ENCODE measurements around the gene SGMS1.

Gene SGMS1

GRCh38 chr10:50349554-50349953, 274.2 kb downstream of the SGMS1 start:
- H4K91ac ChIP-seq (ENCODE audit: low read length) = no peak overlapping the region
- H2BK5ac ChIP-seq (ENCODE audit: low read depth, low read length, poor library complexity, severe bottlenecking) = no peak overlapping the region
- H3K18ac ChIP-seq (ENCODE audit: low read depth in 1 of 2, low read length in 2 of 2) = no peak overlapping the region
- no peak overlapping the region for H3K9ac ChIP-seq (ENCODE audit: low read length)
- peaks cover 22% of the 10 kb centered on the region for H3K79me1 ChIP-seq (replicated peaks; ENCODE audit: low read length, poor library complexity, severe bottlenecking)
- no peaks in the 10 kb centered on the region for H3K4me1 ChIP-seq (ENCODE audit: control insufficient read depth, insufficient read depth, low read depth, low read length)
- no peak overlapping the region for H2AFZ ChIP-seq (ENCODE audit: low read depth, low read length)
- no peaks in the 10 kb centered on the region for H3K27me3 ChIP-seq (ENCODE audit: control insufficient read depth in 1 of 2, insufficient read depth in 1 of 2, low read length in 2 of 2)
- no peak overlapping the region for H3K27ac ChIP-seq (ENCODE audit: low read length, poor library complexity, severe bottlenecking)
- no peak overlapping the region for H3K4me2 ChIP-seq (ENCODE audit: low read length, poor library complexity, severe bottlenecking)
- 89% methylated on average over 1 of the region's 1 CpG for WGBS
- no peak overlapping the region for H3K4ac ChIP-seq (ENCODE audit: low read depth in 1 of 2, low read length in 2 of 2)
- no peak overlapping the region for H3K4me3 ChIP-seq (ENCODE audit: insufficient read depth in 1 of 2, low read depth in 1 of 2, low read length in 2 of 2)
- no peak overlapping the region for H3K14ac ChIP-seq (ENCODE audit: low read length in 2 of 2)
- H2BK120ac ChIP-seq (ENCODE audit: low read depth, low read length) = no peak overlapping the region
- no peak overlapping the region for H2BK15ac ChIP-seq (ENCODE audit: low read depth, poor library complexity, severe bottlenecking)
- no peak overlapping the region for H3K23ac ChIP-seq (ENCODE audit: low read length in 2 of 2)
- no peak overlapping the region for H2BK12ac ChIP-seq (ENCODE audit: low read length in 2 of 2)
- peaks cover 0 to 3% of the 10 kb centered on the region in 2 experiments for H3K36me3 ChIP-seq (ENCODE audit: control insufficient read depth in 1 of 2, insufficient read depth in 2 of 2, low read depth in 1 of 2, low read length in 2 of 2)
- H2AK5ac ChIP-seq (ENCODE audit: low read length, severe bottlenecking) = no peak overlapping the region
- H4K8ac ChIP-seq (ENCODE audit: low read length) = no peak overlapping the region
- H3K9me3 ChIP-seq (ENCODE audit: control insufficient read depth, low read length) = peaks cover 11% of the 10 kb centered on the region
- no peak for DNase-seq

- no peak for DNase-seq
- Histone ChIP-seq H3K4ac (ENCODE audit: low read depth in 1 of 2, low read length in 2 of 2) (no peak overlapping the region), H2BK120ac (ENCODE audit: low read depth, low read length) (no peak overlapping the region), H3K79me1 (replicated peaks; ENCODE audit: low read length, poor library complexity, severe bottlenecking) (peaks cover 29% of the 10 kb centered on the region), H2BK12ac (ENCODE audit: low read length in 2 of 2) (no peak overlapping the region), H4K8ac (ENCODE audit: low read length) (no peak overlapping the region), H3K9me3 (ENCODE audit: control insufficient read depth, low read length) (peaks cover 11% of the 10 kb centered on the region), H3K4me3 (ENCODE audit: insufficient read depth in 1 of 2, low read depth in 1 of 2, low read length in 2 of 2) (no peak overlapping the region), H2BK5ac (ENCODE audit: low read depth, low read length, poor library complexity, severe bottlenecking) (no peak overlapping the region), H3K18ac (ENCODE audit: low read depth in 1 of 2, low read length in 2 of 2) (no peak overlapping the region), H3K27me3 (ENCODE audit: control insufficient read depth in 1 of 2, insufficient read depth in 1 of 2, low read length in 2 of 2) (no peaks in the 10 kb centered on the region), H2AFZ (ENCODE audit: low read depth, low read length) (no peak overlapping the region), H4K91ac (ENCODE audit: low read length) (no peak overlapping the region), H2BK15ac (ENCODE audit: low read depth, poor library complexity, severe bottlenecking) (no peak overlapping the region), H3K4me1 (ENCODE audit: control insufficient read depth, insufficient read depth, low read depth, low read length) (no peaks in the 10 kb centered on the region), H3K9ac (ENCODE audit: low read length) (no peak overlapping the region), H3K27ac (ENCODE audit: low read length, poor library complexity, severe bottlenecking) (no peak overlapping the region), H3K4me2 (ENCODE audit: low read length, poor library complexity, severe bottlenecking) (no peak overlapping the region), H2AK5ac (ENCODE audit: low read length, severe bottlenecking) (no peak overlapping the region), H3K14ac (ENCODE audit: low read length in 2 of 2) (no peak overlapping the region), H3K23ac (ENCODE audit: low read length in 2 of 2) (no peak overlapping the region), H3K36me3 (ENCODE audit: control insufficient read depth in 1 of 2, insufficient read depth in 2 of 2, low read depth in 1 of 2, low read length in 2 of 2) (peaks cover 8 to 19% of the 10 kb centered on the region in 2 experiments)
- 91% methylated on average over 1 of the region's 1 CpG for WGBS
Measured at GRCh38 chr10:50347394-50347802, 276.4 kb downstream of the SGMS1 start.

GRCh38 chr10:50346942-50347341, 276.8 kb downstream of the SGMS1 start:
- H3K23ac ChIP-seq (ENCODE audit: low read length in 2 of 2) = no peak overlapping the region
- no peak for DNase-seq
- no peak overlapping the region for H2BK12ac ChIP-seq (ENCODE audit: low read length in 2 of 2)
- H2BK5ac ChIP-seq (ENCODE audit: low read depth, low read length, poor library complexity, severe bottlenecking) = no peak overlapping the region
- no peak overlapping the region for H3K14ac ChIP-seq (ENCODE audit: low read length in 2 of 2)
- H3K4me3 ChIP-seq (ENCODE audit: insufficient read depth in 1 of 2, low read depth in 1 of 2, low read length in 2 of 2) = no peak overlapping the region
- H3K9me3 ChIP-seq (ENCODE audit: control insufficient read depth, low read length) = peaks cover 11% of the 10 kb centered on the region
- H3K36me3 ChIP-seq (ENCODE audit: control insufficient read depth in 1 of 2, insufficient read depth in 2 of 2, low read depth in 1 of 2, low read length in 2 of 2) = peaks cover 8 to 22% of the 10 kb centered on the region in 2 experiments
- no peak overlapping the region for H2BK15ac ChIP-seq (ENCODE audit: low read depth, poor library complexity, severe bottlenecking)
- H2AK5ac ChIP-seq (ENCODE audit: low read length, severe bottlenecking) = no peak overlapping the region
- no peaks in the 10 kb centered on the region for H3K27me3 ChIP-seq (ENCODE audit: control insufficient read depth in 1 of 2, insufficient read depth in 1 of 2, low read length in 2 of 2)
- H2BK120ac ChIP-seq (ENCODE audit: low read depth, low read length) = no peak overlapping the region
- no peaks in the 10 kb centered on the region for H3K4me1 ChIP-seq (ENCODE audit: control insufficient read depth, insufficient read depth, low read depth, low read length)
- no peak overlapping the region for H4K91ac ChIP-seq (ENCODE audit: low read length)
- no peak overlapping the region for H3K18ac ChIP-seq (ENCODE audit: low read depth in 1 of 2, low read length in 2 of 2)
- H3K79me1 ChIP-seq (replicated peaks; ENCODE audit: low read length, poor library complexity, severe bottlenecking) = peaks cover 26% of the 10 kb centered on the region
- H3K27ac ChIP-seq (ENCODE audit: low read length, poor library complexity, severe bottlenecking) = no peak overlapping the region
- 81% methylated on average over 2 of the region's 2 CpGs for WGBS
- H3K4ac ChIP-seq (ENCODE audit: low read depth in 1 of 2, low read length in 2 of 2) = no peak overlapping the region
- no peak overlapping the region for H2AFZ ChIP-seq (ENCODE audit: low read depth, low read length)
- H3K4me2 ChIP-seq (ENCODE audit: low read length, poor library complexity, severe bottlenecking) = no peak overlapping the region
- H4K8ac ChIP-seq (ENCODE audit: low read length) = no peak overlapping the region
- H3K9ac ChIP-seq (ENCODE audit: low read length) = no peak overlapping the region

GRCh38 chr10:50345545-50345944, 278.2 kb downstream of the SGMS1 start:
- Histone ChIP-seq H3K36me3 (ENCODE audit: control insufficient read depth in 1 of 2, insufficient read depth in 2 of 2, low read depth in 1 of 2, low read length in 2 of 2) (peaks cover 8 to 25% of the 10 kb centered on the region in 2 experiments), H3K14ac (ENCODE audit: low read length in 2 of 2) (no peak overlapping the region), H3K27me3 (ENCODE audit: control insufficient read depth in 1 of 2, insufficient read depth in 1 of 2, low read length in 2 of 2) (no peaks in the 10 kb centered on the region), H2BK12ac (ENCODE audit: low read length in 2 of 2) (no peak overlapping the region), H3K79me1 (replicated peaks; ENCODE audit: low read length, poor library complexity, severe bottlenecking) (peaks cover 22% of the 10 kb centered on the region), H3K9ac (ENCODE audit: low read length) (no peak overlapping the region), H4K8ac (ENCODE audit: low read length) (no peak overlapping the region), H3K4me1 (ENCODE audit: control insufficient read depth, insufficient read depth, low read depth, low read length) (no peaks in the 10 kb centered on the region), H3K9me3 (ENCODE audit: control insufficient read depth, low read length) (peaks cover 11% of the 10 kb centered on the region), H3K4me2 (ENCODE audit: low read length, poor library complexity, severe bottlenecking) (no peak overlapping the region), H2BK5ac (ENCODE audit: low read depth, low read length, poor library complexity, severe bottlenecking) (no peak overlapping the region), H2BK120ac (ENCODE audit: low read depth, low read length) (no peak overlapping the region), H2AFZ (ENCODE audit: low read depth, low read length) (no peak overlapping the region), H3K27ac (ENCODE audit: low read length, poor library complexity, severe bottlenecking) (no peak overlapping the region), H3K18ac (ENCODE audit: low read depth in 1 of 2, low read length in 2 of 2) (no peak overlapping the region), H2BK15ac (ENCODE audit: low read depth, poor library complexity, severe bottlenecking) (no peak overlapping the region), H3K4me3 (ENCODE audit: insufficient read depth in 1 of 2, low read depth in 1 of 2, low read length in 2 of 2) (no peak overlapping the region), H4K91ac (ENCODE audit: low read length) (no peak overlapping the region), H2AK5ac (ENCODE audit: low read length, severe bottlenecking) (no peak overlapping the region), H3K23ac (ENCODE audit: low read length in 2 of 2) (no peak overlapping the region), H3K4ac (ENCODE audit: low read depth in 1 of 2, low read length in 2 of 2) (no peak overlapping the region)
- WGBS = 90% methylated on average over 1 of the region's 3 CpGs
- no peak for DNase-seq
